DMS79 treated with DMSO at 0.1 percent for 48 hours (cell line): ENCODE measurements around the gene MAD1L1.
"Not testable (repeated sequence)": the region's sequence is repeated elsewhere in the genome, so short reads cannot be mapped to it uniquely, and the experiment has no call there.

Experiments used
- DNase-seq: peaks from one replicate; lab custom pipeline; 2025; lab: John Stamatoyannopoulos, UW

The MAD1L1 gene

DNA sequence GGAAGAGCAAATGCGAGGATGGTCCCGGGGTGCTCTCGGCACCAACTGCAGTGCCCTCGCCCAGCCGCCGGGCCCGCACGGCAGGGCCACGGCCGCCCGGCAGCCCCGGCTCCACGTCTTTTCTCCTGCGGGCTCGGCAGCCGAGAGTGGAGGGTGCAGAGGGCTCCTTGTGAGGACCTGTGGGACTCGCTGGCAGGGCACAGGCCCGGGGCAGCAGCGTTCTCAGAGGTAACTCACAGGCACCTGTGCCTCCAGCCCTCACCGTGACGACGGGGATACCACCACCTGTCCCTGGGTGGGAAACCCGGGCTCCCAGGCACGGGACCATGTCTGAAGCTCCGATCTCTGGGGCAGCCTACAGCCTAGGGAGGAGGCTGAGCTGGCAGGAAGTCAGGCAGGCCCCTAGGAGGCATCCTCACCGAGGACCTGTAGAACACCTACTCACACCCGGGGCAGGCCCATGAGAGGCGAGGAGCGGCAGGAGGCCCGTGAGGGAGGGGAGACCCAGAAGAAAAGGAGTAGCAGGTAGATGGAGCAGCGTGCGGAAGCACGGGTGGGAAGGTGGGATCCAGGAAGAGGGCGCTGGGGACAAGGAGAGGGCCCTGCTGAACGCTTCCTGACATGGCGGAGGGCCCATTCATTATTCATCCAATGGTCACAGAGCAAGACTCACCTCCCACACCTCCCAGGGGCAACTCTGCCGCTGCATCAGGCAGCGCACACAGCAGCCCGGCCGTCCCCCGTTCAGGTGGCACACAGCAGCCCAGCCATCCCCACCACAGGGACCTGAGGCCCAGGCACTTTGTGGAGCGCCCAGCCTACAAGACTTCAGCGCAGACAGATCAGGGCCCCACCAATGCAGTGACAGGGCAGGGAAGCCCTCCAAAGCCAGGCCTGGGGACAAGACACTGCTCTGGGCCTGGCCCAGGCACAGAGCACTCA is 244.9 kb downstream of the MAD1L1 start:
- no peak for DNase-seq

DNA sequence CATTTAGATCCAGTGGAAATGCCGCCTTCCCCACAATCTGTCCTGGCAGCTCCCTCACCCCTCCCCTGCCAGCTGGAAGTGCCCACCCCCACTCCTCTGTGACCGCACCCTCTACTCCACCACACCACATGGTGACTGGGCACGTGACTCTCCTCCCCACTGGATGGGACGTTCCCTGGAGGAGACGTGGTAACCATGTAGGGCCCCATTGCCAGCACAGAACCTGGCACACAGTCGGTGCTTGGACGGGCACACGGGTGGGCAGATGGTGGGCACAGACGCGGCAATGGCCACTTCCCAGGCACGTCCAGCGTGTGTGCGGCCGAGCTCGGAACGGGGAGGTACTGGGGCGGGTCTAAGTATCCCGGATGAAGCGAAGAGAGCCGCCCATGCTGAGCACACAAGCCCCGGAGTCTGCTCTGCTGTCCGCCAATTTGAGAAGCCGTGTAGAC is 245.6 kb downstream of the MAD1L1 start:
- DNase-seq, result no peak

DNA sequence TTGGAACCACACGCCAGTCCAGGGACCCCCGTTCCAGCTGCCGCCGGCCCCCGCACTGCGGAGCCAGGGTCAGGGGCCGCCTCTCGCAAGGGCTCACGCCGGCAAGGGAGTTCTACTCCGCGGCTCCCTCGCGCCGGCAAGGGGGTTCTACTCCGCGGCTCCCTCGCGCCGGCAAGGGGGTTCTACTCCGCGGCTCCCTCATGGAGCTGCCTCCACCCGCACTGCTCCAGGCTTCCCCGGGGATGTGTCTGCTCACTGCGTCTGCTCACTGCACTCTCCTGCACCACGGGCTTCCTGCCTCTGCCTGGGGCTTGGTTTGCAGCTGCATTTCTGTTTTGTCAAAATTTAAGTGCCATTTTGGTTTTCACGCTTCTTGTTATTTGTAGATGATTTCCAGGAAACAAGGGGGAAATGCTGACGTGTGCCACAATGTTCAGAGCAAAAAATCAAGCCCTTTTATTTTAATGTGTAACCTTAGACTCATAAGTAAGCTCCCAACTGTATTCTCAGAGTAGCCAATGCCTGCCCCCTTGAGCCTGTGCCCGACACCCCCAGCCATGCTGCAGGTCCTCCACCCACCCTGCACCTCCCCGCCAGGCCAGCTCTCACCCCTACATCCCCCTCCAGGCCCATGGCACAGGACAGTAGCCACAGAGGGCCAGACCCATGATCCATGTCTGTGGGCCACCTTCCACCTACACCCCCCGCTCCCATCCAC is 246.2 kb downstream of the MAD1L1 start:
- no peak for DNase-seq

DNA sequence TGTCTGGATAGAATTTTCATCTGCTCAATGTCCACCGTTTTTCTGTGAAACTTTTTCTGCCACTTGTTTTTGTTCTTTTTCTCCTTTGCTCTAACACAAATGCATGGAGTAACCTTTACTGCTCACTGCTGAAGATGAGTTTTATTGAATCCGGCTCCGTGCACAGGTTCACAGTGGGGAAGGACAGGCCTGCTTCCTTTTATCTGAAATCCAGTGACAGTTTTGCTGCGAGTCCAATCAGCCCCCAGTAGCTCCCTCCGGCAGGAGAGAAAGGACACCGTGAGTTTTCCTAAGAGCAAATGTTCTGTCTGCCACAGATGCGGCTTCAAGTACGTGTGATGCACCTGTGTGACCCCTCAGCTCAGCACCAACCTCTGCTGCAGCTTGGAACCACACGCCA is 246.8 kb downstream of the MAD1L1 start:
- DNase-seq, result no peak

DNA sequence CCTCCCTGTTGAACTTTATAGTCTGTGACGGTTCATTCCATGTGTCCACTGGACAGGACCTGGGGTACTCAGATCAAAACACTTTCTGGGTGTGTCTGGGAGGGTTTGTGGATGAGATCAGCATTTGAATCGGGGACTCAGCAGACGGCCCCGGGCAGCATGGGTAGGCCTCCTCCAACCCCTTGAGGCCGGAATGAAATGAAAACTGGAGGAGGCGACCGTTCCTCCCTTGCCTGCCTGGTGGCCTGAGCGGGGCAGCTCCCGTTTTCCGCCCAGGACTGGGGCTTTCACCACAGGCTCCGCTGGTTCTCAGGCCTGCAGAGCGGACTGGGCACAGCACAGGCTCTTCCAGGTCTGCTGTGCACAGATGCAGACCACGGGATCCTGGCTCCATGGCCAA is 247.7 kb downstream of the MAD1L1 start:
- no peak for DNase-seq

DNA sequence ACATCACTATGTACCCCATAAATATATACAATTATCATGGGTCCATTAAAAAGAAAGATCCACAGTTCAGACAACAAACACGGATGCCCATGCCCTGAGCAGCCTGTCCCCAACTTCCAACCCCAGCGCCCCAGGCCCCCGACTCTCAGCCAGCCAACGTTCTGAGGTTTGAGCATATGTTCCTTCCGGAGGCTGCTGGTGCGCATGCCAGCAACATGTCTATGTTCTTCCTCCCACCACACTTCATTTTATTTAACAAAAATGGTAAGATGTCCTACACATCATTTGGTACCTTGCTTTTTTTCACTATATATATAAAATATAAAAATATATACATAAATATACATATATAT is 250.9 kb downstream of the MAD1L1 start:
- no peak for DNase-seq

DNA sequence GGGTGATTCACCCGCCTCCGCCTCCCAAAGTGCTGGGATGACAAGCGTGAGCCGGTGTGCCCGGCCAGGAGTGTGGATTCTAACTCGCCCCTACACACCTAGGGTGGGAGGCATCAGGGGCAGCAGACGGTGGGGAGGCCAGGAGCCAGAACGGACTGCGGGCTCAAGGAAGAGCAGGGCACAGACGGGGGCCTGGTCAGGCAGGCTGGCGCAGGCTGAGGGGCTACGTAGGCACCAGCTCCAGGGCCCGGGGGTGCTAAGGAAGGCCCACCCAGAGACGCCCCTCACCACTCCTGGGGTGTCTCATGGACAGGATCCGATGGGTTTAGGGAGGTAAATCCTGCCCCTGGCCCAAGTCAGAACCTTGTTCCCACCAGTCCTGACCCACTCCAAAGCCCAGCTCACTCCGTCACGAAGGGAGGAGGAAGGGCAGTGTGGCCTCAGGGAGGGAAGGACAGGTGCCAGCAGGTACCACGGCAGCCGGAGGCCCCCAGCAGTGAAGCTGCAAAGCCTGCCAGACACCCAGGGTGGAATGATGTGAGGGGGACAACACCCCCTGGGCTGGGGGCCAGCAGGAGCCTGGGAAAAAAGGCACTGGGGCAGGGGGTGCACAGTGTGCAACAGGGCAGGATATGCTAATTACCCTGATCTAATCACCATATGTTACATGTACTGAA is 251.4 kb downstream of the MAD1L1 start:
- no peak for DNase-seq

DNA sequence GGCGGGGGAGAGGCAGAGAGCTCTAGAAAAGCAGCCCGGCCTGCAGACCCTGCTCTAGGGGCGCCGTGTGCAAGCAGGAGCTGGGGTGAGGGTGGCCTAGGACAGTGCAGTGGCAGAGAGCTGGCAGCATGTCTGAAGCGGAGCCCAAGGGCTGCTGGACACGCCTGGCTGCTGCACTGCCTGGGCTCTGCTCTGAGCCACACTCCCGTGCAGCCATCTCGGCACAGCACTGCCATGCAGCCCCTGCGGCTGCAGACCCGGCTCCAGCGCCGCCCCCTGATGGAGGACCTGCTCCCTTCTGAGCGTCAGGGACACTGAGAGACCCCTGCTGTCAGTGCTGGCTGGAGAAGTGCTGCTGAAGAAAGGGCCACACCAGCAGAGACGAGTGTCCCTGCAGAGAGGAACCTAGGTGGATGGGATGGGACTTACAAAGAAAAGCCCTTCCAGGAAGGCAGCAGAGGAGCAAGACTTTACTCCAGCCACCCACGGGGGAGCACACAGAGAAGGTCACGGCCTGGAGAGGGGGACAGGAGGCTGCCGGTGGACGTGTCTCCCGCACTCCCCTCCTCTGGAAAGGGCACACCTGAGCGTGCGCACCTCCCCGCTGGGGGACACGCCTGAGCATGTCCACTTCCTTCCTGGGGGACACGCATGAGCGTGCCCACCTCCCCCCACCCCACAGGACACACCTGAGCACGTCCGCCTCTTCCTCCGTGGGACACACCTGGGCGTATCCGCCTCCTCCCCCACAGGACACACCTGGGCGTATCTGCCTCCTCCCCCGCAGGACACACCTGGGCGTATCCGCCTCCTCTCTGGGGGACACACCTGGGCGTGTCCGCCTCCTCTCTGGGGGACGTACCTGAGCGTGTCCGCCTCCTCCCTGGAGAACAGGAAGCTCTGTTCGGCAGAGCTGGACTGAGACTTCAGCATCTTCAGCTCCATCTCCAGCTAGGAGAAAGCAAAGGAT is 252.9 kb downstream of the MAD1L1 start:
- no peak for DNase-seq

DNA sequence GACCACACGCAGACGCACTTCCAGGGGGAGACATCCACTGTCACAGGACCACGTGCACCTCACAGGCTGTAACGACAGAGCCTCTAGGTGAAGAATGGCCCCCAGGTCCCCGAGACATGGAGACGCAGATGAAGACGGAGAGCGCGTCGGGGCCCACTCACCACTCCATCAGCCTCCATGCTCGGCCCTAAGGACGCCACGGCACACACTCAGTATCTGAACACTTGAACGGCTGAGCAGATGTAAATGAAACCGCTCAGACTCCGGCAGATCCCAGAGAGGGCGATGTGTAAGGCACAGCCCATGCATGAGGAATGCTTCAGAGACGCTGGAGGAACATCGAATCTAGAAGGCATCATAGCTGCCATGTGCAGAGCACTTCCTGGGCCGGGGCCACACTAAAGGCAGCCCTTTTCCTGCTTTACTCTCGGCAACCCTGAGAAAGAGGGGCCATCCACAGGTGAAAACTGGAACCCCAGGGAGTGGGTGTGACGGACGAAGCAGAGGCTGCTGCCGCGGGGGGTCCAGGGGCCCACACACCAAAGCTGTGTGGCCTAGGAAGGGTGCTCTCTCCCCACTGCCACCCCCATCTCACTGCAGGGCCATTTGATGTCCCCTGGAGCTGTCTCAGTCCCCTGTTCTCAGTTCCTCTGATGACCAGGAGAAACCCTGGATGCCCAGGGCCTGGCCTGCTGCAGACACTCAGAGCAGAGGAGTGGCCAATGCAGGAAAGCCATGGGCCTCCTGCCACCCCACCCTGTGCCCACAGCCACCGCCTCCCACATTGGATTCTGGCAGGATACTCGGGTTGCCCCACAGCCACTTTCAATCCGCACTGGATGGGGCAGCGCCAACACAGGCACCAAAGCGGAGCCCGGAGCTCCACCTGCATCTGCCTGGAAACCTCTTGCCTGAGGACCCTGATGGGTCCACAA is 253.8 kb downstream of the MAD1L1 start:
- no peak for DNase-seq

DNA sequence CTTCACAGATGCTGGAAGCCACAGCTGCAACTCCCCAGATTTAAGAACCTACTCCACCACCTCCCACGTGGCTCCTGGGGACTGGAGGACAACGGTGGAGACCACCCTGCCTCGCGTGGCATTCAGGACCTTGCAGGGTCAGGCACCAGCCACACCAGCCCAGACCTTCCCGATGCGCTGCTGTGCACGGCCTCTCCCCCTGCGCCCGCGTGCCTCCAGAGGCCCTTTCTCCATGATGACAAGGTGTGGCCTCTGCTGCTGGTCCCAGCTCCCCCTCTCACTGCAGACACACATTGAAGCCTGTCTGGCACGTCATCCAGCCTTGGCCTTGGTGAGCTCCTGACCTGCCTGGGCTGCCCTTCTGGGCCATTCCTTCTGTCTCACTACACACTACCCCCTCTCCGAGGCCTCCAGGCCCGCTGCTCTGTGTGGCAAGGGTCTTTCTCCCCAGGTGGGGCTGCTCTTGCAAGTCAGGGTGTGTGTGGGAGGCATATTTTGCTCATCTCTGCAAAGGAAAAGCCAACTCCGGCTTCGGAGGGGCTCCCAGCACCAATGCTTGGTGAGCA is 254.8 kb downstream of the MAD1L1 start:
- DNase-seq, result no peak

DNA sequence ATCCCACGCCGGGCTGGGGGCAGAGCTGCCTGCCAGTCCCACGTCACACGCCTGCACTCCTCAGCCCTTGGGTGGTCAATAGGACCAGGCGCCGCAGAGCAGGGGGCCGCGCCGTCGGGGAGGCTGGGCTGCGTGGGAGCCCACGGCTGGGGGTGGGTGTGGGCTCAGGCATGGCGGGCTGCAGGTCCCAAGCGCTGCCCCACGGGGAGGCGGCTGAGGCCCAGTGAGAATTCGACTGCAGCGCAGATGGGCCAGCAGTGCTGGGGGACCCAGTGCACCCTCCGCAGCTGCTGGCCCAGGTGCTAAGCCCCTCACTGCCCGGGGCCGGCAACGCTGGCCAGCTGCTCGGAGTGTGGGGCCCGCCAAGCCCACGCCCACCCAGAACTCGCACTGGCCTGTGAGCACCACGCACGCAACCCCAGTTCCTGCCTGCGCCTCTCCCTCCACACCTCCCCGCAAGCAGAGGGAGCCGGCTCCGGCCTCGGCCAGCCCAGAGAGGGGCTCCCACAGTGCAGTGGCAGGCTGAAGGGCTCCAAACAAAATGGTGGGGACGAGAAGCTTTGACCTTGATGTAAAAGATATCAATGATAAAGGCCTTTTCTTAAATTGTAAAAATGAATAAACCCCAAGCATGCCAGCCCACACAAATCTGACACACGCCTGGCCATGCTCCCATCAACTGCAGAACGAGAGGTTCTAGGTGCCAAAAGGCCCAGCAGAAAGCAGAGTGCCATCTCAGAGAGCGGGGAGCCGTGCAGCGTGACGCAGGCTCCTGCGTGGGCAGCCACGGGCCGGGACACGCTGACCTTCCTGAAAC is 255.5 kb downstream of the MAD1L1 start:
- no peak for DNase-seq

DNA sequence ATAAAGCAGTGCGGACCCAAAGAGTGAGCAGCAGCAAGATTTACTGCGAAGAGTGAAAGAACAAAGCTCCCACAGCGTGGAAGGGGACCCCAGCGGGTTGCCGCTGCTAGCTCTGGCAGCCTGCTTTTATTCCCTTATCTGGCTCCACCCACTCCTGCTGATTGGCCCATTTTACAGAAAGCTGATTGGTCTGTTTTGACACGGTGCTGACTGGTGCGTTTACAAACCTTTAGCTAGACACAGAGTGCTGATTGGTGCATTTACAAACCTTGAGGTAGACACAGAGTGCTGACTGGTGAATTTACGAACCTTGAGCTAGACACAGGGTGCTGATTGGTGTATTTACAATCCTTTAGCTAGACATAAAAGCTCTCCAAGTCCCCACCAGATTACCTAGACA is 256.2 kb downstream of the MAD1L1 start:
- not testable (repeated sequence) for DNase-seq

DNA sequence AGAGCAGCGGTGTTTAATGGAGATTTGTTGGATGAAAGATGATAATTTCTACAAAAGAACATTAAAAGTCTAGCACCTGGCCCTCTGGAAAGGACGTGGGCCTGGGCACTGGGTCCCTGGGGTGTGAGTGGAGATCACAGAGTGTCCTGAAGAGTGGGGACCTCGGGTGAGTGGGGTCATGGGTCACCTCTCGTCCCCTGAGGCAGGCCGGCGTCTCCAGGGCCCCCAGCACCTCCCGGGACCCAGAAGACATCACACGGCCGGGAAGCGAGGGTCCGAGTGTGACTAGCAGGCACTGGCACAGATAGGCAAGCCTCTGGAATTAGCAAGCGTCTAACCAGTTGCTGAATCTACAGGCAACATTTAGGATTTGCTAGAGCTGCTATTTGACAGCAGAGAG is 257.2 kb downstream of the MAD1L1 start:
- no peak for DNase-seq

DNA sequence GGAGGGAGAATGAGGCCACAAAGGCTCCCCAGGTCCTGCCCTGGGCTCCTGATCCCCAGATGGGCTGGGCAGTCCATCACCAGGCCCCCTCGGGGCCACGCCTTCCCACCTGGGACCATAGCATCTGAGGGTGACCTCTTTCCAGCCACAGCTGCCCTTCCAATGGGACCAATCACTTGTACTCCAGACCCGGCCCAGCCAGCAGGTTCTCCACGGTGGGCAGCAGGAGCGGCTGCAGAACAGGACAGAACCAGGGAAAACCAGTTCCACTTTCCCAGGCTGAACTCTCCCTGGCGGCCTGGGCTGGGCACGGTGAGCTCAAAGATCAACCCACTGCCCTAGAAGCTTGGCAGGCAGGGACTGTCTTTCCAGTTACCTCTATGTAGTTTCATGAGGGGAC is 257.6 kb downstream of the MAD1L1 start:
- DNase-seq, result no peak

DNA sequence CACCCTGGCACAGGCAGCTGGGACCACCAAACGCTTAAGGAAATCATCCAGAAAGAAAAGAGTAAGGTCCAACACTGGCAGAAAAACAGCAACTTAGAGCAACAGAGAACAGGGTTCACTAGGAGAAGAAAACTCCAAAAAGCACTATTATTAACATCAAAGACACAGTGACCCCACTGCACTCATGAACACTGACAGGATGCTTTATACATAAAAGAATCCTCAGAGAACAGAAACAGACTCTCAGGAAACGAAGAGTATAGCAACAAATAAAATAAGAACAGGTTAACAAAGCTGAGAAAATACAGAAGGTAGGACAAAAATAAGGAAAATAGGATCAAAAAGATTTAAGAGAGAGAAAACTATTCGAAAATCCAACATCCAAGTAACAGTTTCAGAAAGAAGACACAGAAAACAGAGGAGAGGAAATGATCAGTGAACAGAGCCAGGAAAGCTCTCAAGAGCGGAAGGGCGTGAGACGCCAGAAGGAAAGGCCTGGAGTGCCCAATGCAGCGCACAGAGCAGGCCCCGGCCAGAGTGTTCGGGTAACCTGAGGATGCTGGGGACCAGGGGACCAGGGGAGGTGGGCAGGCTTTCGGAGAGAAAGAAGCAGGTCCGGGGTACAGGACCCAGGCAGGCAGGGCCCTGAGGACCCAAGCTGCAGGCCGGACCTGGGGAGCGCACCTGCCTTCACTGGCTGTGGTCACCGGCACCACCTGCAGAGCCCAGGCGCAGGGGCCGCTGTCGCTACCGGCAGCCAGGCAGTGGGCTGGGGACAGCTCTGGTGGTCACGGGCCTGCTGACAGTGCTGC is 258.2 kb downstream of the MAD1L1 start:
- no peak for DNase-seq

DNA sequence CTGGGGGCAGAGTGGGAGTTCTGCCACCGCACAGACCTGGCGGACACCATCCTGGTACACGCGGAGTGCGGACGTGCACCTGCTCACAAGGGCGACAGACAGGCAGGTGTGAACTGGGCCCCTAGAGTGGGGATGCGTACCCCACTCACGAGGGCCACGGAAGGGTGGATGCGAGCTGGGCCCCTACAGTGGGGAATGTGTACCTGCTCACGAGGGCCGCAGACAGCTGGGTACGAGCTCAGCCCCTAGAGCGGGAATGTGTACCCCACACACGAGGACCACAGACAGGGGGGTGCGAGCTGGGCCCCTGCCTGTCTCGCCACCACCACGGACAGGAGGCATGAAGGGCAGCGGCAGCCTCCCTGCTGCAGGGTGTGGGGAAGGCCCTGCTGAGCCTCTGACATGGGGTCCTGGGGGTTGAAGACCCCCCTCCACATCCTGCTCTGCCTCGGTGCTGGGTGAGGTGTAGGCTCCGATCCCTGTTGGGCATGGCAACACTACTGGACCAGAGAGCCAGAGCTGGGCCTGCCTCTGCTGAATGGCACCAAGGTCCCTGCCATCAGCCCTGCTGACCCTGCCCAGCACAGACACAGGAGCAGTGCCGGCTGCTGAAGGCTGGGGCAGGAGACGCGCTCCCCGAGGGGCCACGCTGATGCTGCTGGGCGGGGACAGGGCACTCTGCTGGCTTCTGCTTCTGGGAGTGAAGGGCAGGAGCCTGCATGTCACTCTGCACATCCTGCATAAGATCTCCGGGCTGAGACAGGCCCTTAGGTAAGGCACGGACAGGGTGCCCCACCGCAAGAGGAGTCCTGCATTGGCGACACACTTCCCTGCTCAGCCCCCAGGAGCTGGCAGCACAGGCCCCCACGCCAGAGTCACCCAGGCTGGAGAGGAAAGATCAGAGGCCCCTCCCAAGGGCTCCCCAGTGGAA is 259.2 kb downstream of the MAD1L1 start:
- DNase-seq, result no peak

DNA sequence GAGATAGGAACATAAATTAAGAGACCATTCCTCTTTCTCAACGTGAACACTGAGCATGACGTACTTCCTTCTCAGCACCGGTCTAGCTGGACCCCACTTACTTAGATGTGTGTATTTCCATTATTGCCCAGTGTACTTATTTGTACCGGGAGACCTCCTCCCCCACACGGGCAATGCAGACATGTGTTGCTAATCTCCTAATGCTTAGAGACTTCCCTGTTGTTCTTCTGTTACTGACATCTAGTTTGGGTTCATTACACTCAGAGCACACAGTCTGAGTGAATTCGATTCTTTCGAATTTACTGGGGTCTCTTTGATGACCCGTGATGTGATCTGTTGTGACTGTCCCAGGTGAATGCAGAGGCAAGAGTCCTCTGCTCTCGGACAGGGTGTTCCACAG is 260.0 kb downstream of the MAD1L1 start:
- DNase-seq, result no peak
